SK-N-SH treated with all-trans-retinoic acid at 6 μM for 48 hours (cell line): ENCODE data around the gene GID8.

Source experiments
- ATAC-seq: fragments of 200-7000 bp; cut with Tn5 transposase; 3 replicates; pipeline ENCODE4 v1.9.1; 2020; ENCODE audit warnings: mild to moderate bottlenecking, moderate library complexity
- ARNTL ChIP-seq: fragments of 450-650 bp; formaldehyde crosslinking; IDR thresholded peaks from 2 replicates; pipeline ENCODE4 v1.5.0; 2020; ENCODE audit warnings: low read depth, mild to moderate bottlenecking, moderate library complexity, borderline replicate concordance
- BACH2 ChIP-seq: fragments of 250-450 bp; sonication (Bioruptor Pico); IDR thresholded peaks from 2 replicates; pipeline ENCODE4 v1.9.0; 2021; ENCODE audit warnings: mild to moderate bottlenecking, borderline replicate concordance
- CSDC2 ChIP-seq: fragments of 250-450 bp; sonication (Bioruptor Pico); IDR thresholded peaks from 2 replicates; pipeline ENCODE4 v1.5.0; 2020; ENCODE audit warnings: mild to moderate bottlenecking, moderate library complexity
- CSRNP3 ChIP-seq: fragments of 250-450 bp; sonication (Bioruptor Pico); IDR thresholded peaks from 2 replicates; pipeline ENCODE4 v1.5.1; 2021; ENCODE audit warnings: mild to moderate bottlenecking, moderate library complexity
- ESRRG ChIP-seq: fragments of 250-450 bp; sonication (Bioruptor Pico); IDR thresholded peaks from 2 replicates; pipeline ENCODE4 v1.6.1; 2021; ENCODE audit warnings: mild to moderate bottlenecking
- GLIS3 ChIP-seq: fragments of 250-450 bp; sonication (Bioruptor Pico); IDR thresholded peaks from 2 replicates; pipeline ENCODE4 v1.5.0; 2020; ENCODE audit warnings: mild to moderate bottlenecking, moderate library complexity
- ISL1 ChIP-seq: fragments of 250-450 bp; sonication (Bioruptor Pico); IDR thresholded peaks from 2 replicates; pipeline ENCODE4 v2.1.2; 2022; ENCODE audit warnings: mild to moderate bottlenecking, moderate library complexity
- PPARA ChIP-seq: fragments of 250-450 bp; sonication (Bioruptor Pico); IDR thresholded peaks from 2 replicates; pipeline ENCODE4 v1.5.0; 2020; ENCODE audit warnings: mild to moderate bottlenecking, borderline replicate concordance
- RARB ChIP-seq: fragments of 250-450 bp; sonication (Bioruptor Pico); IDR thresholded peaks from 2 replicates; pipeline ENCODE4 v1.8.0; 2021; ENCODE audit warnings: mild to moderate bottlenecking, moderate library complexity
- SNAI2 ChIP-seq: fragments of 250-450 bp; sonication (Bioruptor Pico); IDR thresholded peaks from 2 replicates; pipeline ENCODE4 v1.5.0; 2020; ENCODE audit warnings: mild to moderate bottlenecking, moderate library complexity
- TCF4 ChIP-seq: fragments of 250-450 bp; sonication (Bioruptor Pico); IDR thresholded peaks from 2 replicates; pipeline ENCODE4 v1.8.0; 2021; ENCODE audit warnings: mild to moderate bottlenecking, moderate library complexity, borderline replicate concordance
- TOX ChIP-seq: fragments of 250-450 bp; sonication (Bioruptor Pico); IDR thresholded peaks from 2 replicates; pipeline ENCODE4 v1.8.0; 2021; ENCODE audit warnings: mild to moderate bottlenecking, moderate library complexity, borderline replicate concordance
- ZC3H10 ChIP-seq: fragments of 250-450 bp; sonication (Bioruptor Pico); IDR thresholded peaks from 2 replicates; pipeline ENCODE4 v1.5.1; 2021; ENCODE audit warnings: mild to moderate bottlenecking, moderate library complexity
- ZFP3 ChIP-seq: fragments of 250-450 bp; sonication (Bioruptor Pico); IDR thresholded peaks from 2 replicates; pipeline ENCODE4 v1.5.0; 2020; ENCODE audit warnings: mild to moderate bottlenecking, moderate library complexity
- ZFP30 ChIP-seq: fragments of 450-650 bp; formaldehyde crosslinking; IDR thresholded peaks from 2 replicates; pipeline ENCODE4 v1.5.0; 2022; ENCODE audit warnings: mild to moderate bottlenecking, moderate library complexity
- ZNF565 ChIP-seq: fragments of 450-650 bp; formaldehyde crosslinking; conservative IDR thresholded peaks from 2 replicates; pipeline ENCODE4 v1.5.0; 2020; ENCODE audit warnings: low read depth, mild to moderate bottlenecking, moderate library complexity
- ZNF8 ChIP-seq: fragments of 450-650 bp; formaldehyde crosslinking; IDR thresholded peaks from 2 replicates; pipeline ENCODE4 v1.5.0; 2020; ENCODE audit warnings: mild to moderate bottlenecking, moderate library complexity
- TF ChIP-seq, protein P1 (sequence below): fragments of 250-450 bp; sonication (Bioruptor Pico); IDR thresholded peaks from 2 replicates; pipeline ENCODE4 v1.5.0; 2020; ENCODE audit warnings: mild to moderate bottlenecking, moderate library complexity
- TF ChIP-seq, protein P2 (sequence below): fragments of 250-450 bp; sonication (Bioruptor Pico); IDR thresholded peaks from 2 replicates; pipeline ENCODE4 v1.5.1; 2020; ENCODE audit warnings: low read depth, mild to moderate bottlenecking, moderate library complexity
- TF ChIP-seq, protein P3 (sequence below): fragments of 250-450 bp; sonication (Bioruptor Pico); IDR thresholded peaks from 2 replicates; pipeline ENCODE4 v1.8.0; 2020; ENCODE audit warnings: mild to moderate bottlenecking, moderate library complexity, borderline replicate concordance

The GID8 gene

DNA sequence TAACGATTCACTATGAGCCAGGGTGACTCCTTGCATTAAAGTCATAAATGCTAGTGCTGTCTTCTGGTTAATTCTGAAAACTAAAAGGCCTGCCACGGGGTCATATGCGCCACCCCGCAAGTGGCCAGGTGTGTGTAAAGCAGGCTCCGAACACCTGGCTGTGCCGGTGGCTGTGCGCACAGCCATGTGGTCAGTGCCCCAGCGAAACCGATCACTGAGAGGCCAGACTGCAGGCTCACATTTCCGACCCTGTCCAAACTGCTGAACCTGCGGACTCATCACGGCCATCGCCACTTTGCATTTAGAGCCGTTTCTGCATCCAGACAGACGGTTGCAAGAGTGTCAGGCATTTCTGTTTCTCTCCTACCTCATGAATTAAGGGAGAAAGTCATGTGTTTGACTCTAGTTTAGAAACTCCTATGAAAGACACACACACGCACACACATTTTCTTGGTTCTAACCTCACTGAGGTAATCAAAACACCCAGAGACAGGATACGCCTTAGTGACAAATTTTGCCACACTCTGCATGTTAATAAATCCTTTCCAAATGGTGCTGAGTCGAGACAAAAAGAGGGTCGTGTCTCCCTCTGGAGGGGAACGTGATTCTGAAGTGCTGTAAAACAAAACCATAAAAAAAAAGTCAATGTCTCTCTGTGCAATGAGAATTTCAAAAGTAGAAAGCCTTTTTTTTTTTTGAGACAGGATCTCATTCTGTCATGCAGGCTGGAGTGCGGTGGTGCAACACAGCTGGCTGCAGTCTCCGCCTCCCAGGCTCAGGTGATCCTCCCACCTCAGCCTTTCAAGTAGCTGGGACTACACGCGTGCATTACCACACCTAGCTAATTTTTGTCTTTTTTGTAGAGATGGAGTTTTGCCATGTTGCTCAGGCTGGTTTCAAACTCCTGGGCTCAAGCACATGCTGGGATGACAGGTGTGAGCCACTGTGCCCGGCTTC lies 45.3 kb upstream of the GID8 start:
- TF ChIP-seq ZFP30 (CRISPR knock-in tag) (no peak), ESRRG (CRISPR knock-in tag) (no peak), BACH2 (CRISPR knock-in tag) (no peak), SNAI2 (CRISPR knock-in tag) (no peak), TOX (no peak), RARB (no peak), ZNF565 (CRISPR knock-in tag) (no peak), ARNTL (CRISPR knock-in tag) (no peak), ISL1 (CRISPR knock-in tag) (no peak), ZC3H10 (CRISPR knock-in tag) (no peak)
- TF ChIP-seq, protein P1, sequence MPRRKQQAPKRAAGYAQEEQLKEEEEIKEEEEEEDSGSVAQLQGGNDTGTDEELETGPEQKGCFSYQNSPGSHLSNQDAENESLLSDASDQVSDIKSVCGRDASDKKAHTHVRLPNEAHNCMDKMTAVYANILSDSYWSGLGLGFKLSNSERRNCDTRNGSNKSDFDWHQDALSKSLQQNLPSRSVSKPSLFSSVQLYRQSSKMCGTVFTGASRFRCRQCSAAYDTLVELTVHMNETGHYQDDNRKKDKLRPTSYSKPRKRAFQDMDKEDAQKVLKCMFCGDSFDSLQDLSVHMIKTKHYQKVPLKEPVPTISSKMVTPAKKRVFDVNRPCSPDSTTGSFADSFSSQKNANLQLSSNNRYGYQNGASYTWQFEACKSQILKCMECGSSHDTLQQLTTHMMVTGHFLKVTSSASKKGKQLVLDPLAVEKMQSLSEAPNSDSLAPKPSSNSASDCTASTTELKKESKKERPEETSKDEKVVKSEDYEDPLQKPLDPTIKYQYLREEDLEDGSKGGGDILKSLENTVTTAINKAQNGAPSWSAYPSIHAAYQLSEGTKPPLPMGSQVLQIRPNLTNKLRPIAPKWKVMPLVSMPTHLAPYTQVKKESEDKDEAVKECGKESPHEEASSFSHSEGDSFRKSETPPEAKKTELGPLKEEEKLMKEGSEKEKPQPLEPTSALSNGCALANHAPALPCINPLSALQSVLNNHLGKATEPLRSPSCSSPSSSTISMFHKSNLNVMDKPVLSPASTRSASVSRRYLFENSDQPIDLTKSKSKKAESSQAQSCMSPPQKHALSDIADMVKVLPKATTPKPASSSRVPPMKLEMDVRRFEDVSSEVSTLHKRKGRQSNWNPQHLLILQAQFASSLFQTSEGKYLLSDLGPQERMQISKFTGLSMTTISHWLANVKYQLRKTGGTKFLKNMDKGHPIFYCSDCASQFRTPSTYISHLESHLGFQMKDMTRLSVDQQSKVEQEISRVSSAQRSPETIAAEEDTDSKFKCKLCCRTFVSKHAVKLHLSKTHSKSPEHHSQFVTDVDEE: no peak

GRCh38 chr20:62893700-62894099 lies 44.2 kb upstream of the GID8 start:
- TF ChIP-seq, protein P1: no peak
- ATAC-seq: peak; percentile 29; the same call in 1 of the 3 replicates

More for the DNA sequence above, 45.3 kb upstream of the GID8 start:
- no peak for ATAC-seq

GRCh38 chr20:62894261-62894660 lies 43.7 kb upstream of the GID8 start:
- no peak for ATAC-seq
- TF ChIP-seq CSDC2 (CRISPR knock-in tag): no peak
- no peak for TF ChIP-seq RARB
- TF ChIP-seq, all 23 proteins: peak for 0

GRCh38 chr20:62895539-62895938 lies 42.4 kb upstream of the GID8 start:
- no peak for TF ChIP-seq PPARA (CRISPR knock-in tag)
- TF ChIP-seq, protein P2, sequence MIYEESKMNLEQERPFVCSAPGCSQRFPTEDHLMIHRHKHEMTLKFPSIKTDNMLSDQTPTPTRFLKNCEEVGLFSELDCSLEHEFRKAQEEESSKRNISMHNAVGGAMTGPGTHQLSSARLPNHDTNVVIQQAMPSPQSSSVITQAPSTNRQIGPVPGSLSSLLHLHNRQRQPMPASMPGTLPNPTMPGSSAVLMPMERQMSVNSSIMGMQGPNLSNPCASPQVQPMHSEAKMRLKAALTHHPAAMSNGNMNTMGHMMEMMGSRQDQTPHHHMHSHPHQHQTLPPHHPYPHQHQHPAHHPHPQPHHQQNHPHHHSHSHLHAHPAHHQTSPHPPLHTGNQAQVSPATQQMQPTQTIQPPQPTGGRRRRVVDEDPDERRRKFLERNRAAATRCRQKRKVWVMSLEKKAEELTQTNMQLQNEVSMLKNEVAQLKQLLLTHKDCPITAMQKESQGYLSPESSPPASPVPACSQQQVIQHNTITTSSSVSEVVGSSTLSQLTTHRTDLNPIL (CRISPR knock-in tag): no peak
- no peak for TF ChIP-seq RARB
- no peak for TF ChIP-seq ESRRG (CRISPR knock-in tag)
- TF ChIP-seq ZNF565 (CRISPR knock-in tag): no peak
- no peak for TF ChIP-seq ZFP3 (CRISPR knock-in tag)
- no peak for TF ChIP-seq SNAI2 (CRISPR knock-in tag)
- TF ChIP-seq CSRNP3: no peak
- no peak for TF ChIP-seq ARNTL (CRISPR knock-in tag)
- no peak for TF ChIP-seq GLIS3 (CRISPR knock-in tag)
- no peak for TF ChIP-seq ISL1 (CRISPR knock-in tag)
- no peak for TF ChIP-seq TCF4
- TF ChIP-seq, protein P3, sequence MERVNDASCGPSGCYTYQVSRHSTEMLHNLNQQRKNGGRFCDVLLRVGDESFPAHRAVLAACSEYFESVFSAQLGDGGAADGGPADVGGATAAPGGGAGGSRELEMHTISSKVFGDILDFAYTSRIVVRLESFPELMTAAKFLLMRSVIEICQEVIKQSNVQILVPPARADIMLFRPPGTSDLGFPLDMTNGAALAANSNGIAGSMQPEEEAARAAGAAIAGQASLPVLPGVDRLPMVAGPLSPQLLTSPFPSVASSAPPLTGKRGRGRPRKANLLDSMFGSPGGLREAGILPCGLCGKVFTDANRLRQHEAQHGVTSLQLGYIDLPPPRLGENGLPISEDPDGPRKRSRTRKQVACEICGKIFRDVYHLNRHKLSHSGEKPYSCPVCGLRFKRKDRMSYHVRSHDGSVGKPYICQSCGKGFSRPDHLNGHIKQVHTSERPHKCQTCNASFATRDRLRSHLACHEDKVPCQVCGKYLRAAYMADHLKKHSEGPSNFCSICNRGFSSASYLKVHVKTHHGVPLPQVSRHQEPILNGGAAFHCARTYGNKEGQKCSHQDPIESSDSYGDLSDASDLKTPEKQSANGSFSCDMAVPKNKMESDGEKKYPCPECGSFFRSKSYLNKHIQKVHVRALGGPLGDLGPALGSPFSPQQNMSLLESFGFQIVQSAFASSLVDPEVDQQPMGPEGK (CRISPR knock-in tag): no peak
- TF ChIP-seq ZNF8 (CRISPR knock-in tag): no peak
- ATAC-seq: no peak
